Muscle of leg (tissue), 11 donors: ENCODE measurements around the gene THOC6. TPM values are rescaled to one million over a fixed set of nuclear protein-coding genes. Genes with fewer than 3 reads are reported as not detected.
A peak's percentile ranks its signal among the peaks of the same experiment; 100 is the strongest.
"Not testable (repeated sequence)": the region's sequence is repeated elsewhere in the genome, so short reads cannot be mapped to it uniquely, and the experiment has no call there.

ENCODE experiments used
- DNase-seq: peaks from one replicate; pipeline ENCODE4 v3.0.0; 2013
- H3K27ac ChIP-seq: one replicate; pipeline ENCODE4 v1.5.1; 2013; ENCODE audit warnings: mild to moderate bottlenecking, low read length, control low read depth
- H3K27me3 ChIP-seq: one replicate; pipeline ENCODE4 v1.6.1; 2013; ENCODE audit warnings: low read length; ENCODE audit not compliant: control insufficient read depth, insufficient read depth
- H3K36me3 ChIP-seq: one replicate; pipeline ENCODE4 v1.6.1; 2013; ENCODE audit warnings: low read length; ENCODE audit not compliant: control insufficient read depth, insufficient read depth
- H3K4me1 ChIP-seq: one replicate; pipeline ENCODE4 v1.6.1; 2013; ENCODE audit warnings: low read length; ENCODE audit not compliant: control insufficient read depth, insufficient read depth
- H3K4me3 ChIP-seq: one replicate; pipeline ENCODE4 v1.5.1; 2013; ENCODE audit warnings: low read length, control low read depth
- H3K9me3 ChIP-seq: replicated peaks from 2 replicates; pipeline ENCODE4 v1.6.1; 2013; ENCODE audit warnings: low read depth, low read length; ENCODE audit not compliant: control insufficient read depth
- WGBS: methylation state at CpG from one replicate; pipeline ENCODE4 v1.1.5; 2013; ENCODE audit warnings: missing lambda C conversion rate; ENCODE audit not compliant: insufficient coverage; 5-methylcytosine and 5-hydroxymethylcytosine counted together
- polyA plus RNA-seq, 8 donors: library from polyadenylated mRNA; unstranded; fragments of 120-200 nt; gene quantifications; one replicate each; pipeline versions ENCODE4 v1.2.1 to v1.2.3, GENCODE V29; 2013; ENCODE audit warnings: inconsistent platforms in 1 of 8, low replicate concordance in 1 of 8; ENCODE audit not compliant: insufficient read length in 8 of 8, insufficient read depth in 1 of 8
- total RNA-seq: library from RNA; stranded (reverse); fragments of 120-200 nt; gene quantifications from one replicate; pipeline ENCODE4 v1.2.4, GENCODE V29; 2013

Gene THOC6
- total and polyA plus RNA-seq, 9 donors: 15.0 to 25.5 (median 21.7) TPM

GRCh38 chr16:3071655-3072054 lies 47.8 kb downstream of the THOC6 start:
- no peak overlapping the region for H3K27ac ChIP-seq
- 87% methylated on average over 7 of the region's 7 CpGs for WGBS

GRCh38 chr16:3072148-3072547 lies 48.3 kb downstream of the THOC6 start:
- H3K4me3 ChIP-seq, DNase-seq, H3K9me3 ChIP-seq, H3K36me3 ChIP-seq, H3K27ac ChIP-seq, H3K27me3 ChIP-seq: not testable (repeated sequence)
- no CpG with 5 or more reads among the region's 4 CpGs for WGBS
- H3K4me1 ChIP-seq: peaks cover 11% of the 10 kb centered on the region

More at GRCh38 chr16:3071655-3072054, 47.8 kb downstream of the THOC6 start:
- H3K9me3 ChIP-seq: no peaks in the 10 kb centered on the region
- DNase-seq: no peak
- peaks cover 11% of the 10 kb centered on the region for H3K4me1 ChIP-seq
- H3K36me3 ChIP-seq: no peaks in the 10 kb centered on the region
- no peaks in the 10 kb centered on the region for H3K27me3 ChIP-seq
- no peak overlapping the region for H3K4me3 ChIP-seq

- DNase-seq, H3K27me3 ChIP-seq, H3K4me1 ChIP-seq, H3K27ac ChIP-seq, H3K4me3 ChIP-seq, H3K9me3 ChIP-seq, H3K36me3 ChIP-seq: not testable (repeated sequence)
- no CpG with 5 or more reads among the region's 18 CpGs for WGBS
These were observed 48.9 kb downstream of the THOC6 start for GRCh38 chr16:3072576-3073263.

- Histone ChIP-seq H3K4me3 (no peak overlapping the region), H3K36me3 (no peaks in the 10 kb centered on the region), H3K27ac (no peak overlapping the region), H3K27me3 (no peaks in the 10 kb centered on the region), H3K9me3 (no peaks in the 10 kb centered on the region), H3K4me1 (peaks cover 7% of the 10 kb centered on the region)
- WGBS: 84% methylated on average over 7 of the region's 7 CpGs
- DNase-seq: no peak
These were observed 49.6 kb downstream of the THOC6 start for GRCh38 chr16:3073448-3073847.

- no peak overlapping the region for H3K4me3 ChIP-seq
- H3K4me1 ChIP-seq: peaks cover 7% of the 10 kb centered on the region
- no peaks in the 10 kb centered on the region for H3K9me3 ChIP-seq
- H3K36me3 ChIP-seq: no peaks in the 10 kb centered on the region
- DNase-seq: no peak
- no peaks in the 10 kb centered on the region for H3K27me3 ChIP-seq
- WGBS: 40% methylated on average over 3 of the region's 9 CpGs
- H3K27ac ChIP-seq: no peak overlapping the region
These were observed 51.2 kb downstream of the THOC6 start for GRCh38 chr16:3074860-3075522.

- WGBS: 13% methylated on average over 10 of the region's 10 CpGs
- H3K27ac ChIP-seq: no peak overlapping the region
- no peak overlapping the region for H3K4me3 ChIP-seq
- no peaks in the 10 kb centered on the region for H3K9me3 ChIP-seq
- H3K36me3 ChIP-seq: no peaks in the 10 kb centered on the region
- H3K27me3 ChIP-seq: no peaks in the 10 kb centered on the region
- H3K4me1 ChIP-seq: peaks cover 7% of the 10 kb centered on the region
- peak; percentile 75 for DNase-seq
These were observed 51.7 kb downstream of the THOC6 start for GRCh38 chr16:3075523-3075915.

- WGBS: 92% methylated on average over 4 of the region's 6 CpGs
- not testable (repeated sequence) for H3K27me3 ChIP-seq, H3K27ac ChIP-seq, H3K4me3 ChIP-seq, H3K9me3 ChIP-seq, H3K4me1 ChIP-seq, H3K36me3 ChIP-seq, DNase-seq
These were observed 52.1 kb downstream of the THOC6 start for GRCh38 chr16:3075946-3076345.

GRCh38 chr16:3076577-3076976 lies 52.7 kb downstream of the THOC6 start:
- no peaks in the 10 kb centered on the region for H3K9me3 ChIP-seq
- DNase-seq: no peak
- H3K36me3 ChIP-seq: no peaks in the 10 kb centered on the region
- peaks cover 2% of the 10 kb centered on the region for H3K27me3 ChIP-seq
- no CpG with 5 or more reads among the region's 6 CpGs for WGBS
- no peak overlapping the region for H3K27ac ChIP-seq
- H3K4me3 ChIP-seq: no peak overlapping the region
- peaks cover 7% of the 10 kb centered on the region for H3K4me1 ChIP-seq

Other genes starting within 250 kb of the THOC6 start
- gene ELOB, start 246.8 kb upstream of the THOC6 start, total RNA-seq: 218 TPM
- gene ELOB, start 246.8 kb upstream of the THOC6 start, polyA plus RNA-seq: 100 to 1,000 TPM; 162 to 228 (median 189) TPM
- gene PRSS33, start 236.5 kb upstream of the THOC6 start, total RNA-seq: not detected
- gene PRSS33, start 236.5 kb upstream of the THOC6 start, polyA plus RNA-seq: not detected
- gene PRSS41, start 225.6 kb upstream of the THOC6 start, total RNA-seq: not detected
- not detected for gene PRSS41, start 225.6 kb upstream of the THOC6 start, polyA plus RNA-seq
- not detected for gene PRSS21, start 206.8 kb upstream of the THOC6 start, total RNA-seq
- gene PRSS21, start 206.8 kb upstream of the THOC6 start, polyA plus RNA-seq: under 1 TPM in 2 of 8 donors, not detected in 6; 0.20 to 0.30 TPM
- 0.49 TPM for gene ZG16B, start 193.7 kb upstream of the THOC6 start, total RNA-seq
- gene ZG16B, start 193.7 kb upstream of the THOC6 start, polyA plus RNA-seq: under 1 TPM in 7 of 8 donors, not detected in 1; 0.28 to 0.61 (median 0.38) TPM
- gene PRSS22, start 165.9 kb upstream of the THOC6 start, total RNA-seq: not detected
- under 1 TPM in 2 of 8 donors, not detected in 6; 0.94 TPM for gene PRSS22, start 165.9 kb upstream of the THOC6 start, polyA plus RNA-seq
- gene FLYWCH2, start 140.8 kb upstream of the THOC6 start, total RNA-seq: 22.0 TPM
- 10 to 100 TPM; 13.8 to 23.3 (median 21.4) TPM for gene FLYWCH2, start 140.8 kb upstream of the THOC6 start, polyA plus RNA-seq
- 7.8 TPM for gene FLYWCH1, start 112.1 kb upstream of the THOC6 start, total RNA-seq
- gene FLYWCH1, start 112.1 kb upstream of the THOC6 start, polyA plus RNA-seq: 10 to 100 TPM; 13.9 to 28.5 (median 17.7) TPM
- 5.6 TPM for gene KREMEN2, start 59.8 kb upstream of the THOC6 start, total RNA-seq
- 10 to 100 TPM in 3 of 8 donors, 1 to 10 TPM in 5; 3.5 to 22.0 (median 9.1) TPM for gene KREMEN2, start 59.8 kb upstream of the THOC6 start, polyA plus RNA-seq
- 4.3 TPM for gene PAQR4, start 54.7 kb upstream of the THOC6 start, total RNA-seq
- 10 to 100 TPM in 1 of 8 donors, 1 to 10 TPM in 7; 6.0 to 14.4 (median 9.3) TPM for gene PAQR4, start 54.7 kb upstream of the THOC6 start, polyA plus RNA-seq
- gene PKMYT1, start 43.6 kb upstream of the THOC6 start, total RNA-seq: 3.6 TPM
- gene PKMYT1, start 43.6 kb upstream of the THOC6 start, polyA plus RNA-seq: 10 to 100 TPM; 10.4 to 19.4 (median 14.2) TPM
- 0.40 TPM for gene CLDN9, start 11.1 kb upstream of the THOC6 start, total RNA-seq
- 1 to 10 TPM in 5 of 8 donors, under 1 TPM in 3; 0.36 to 3.0 (median 1.5) TPM for gene CLDN9, start 11.1 kb upstream of the THOC6 start, polyA plus RNA-seq
- gene CLDN6, start 5.9 kb upstream of the THOC6 start, total RNA-seq: 0.09 TPM
- 1 to 10 TPM in 2 of 8 donors, under 1 TPM in 5, not detected in 1; 0.16 to 4.6 (median 0.43) TPM for gene CLDN6, start 5.9 kb upstream of the THOC6 start, polyA plus RNA-seq
- 39.8 TPM for gene TNFRSF12A, start 3.7 kb upstream of the THOC6 start, total RNA-seq
- 10 to 100 TPM; 26.4 to 65.2 (median 42.8) TPM for gene TNFRSF12A, start 3.7 kb upstream of the THOC6 start, polyA plus RNA-seq
- 77.9 TPM for gene HCFC1R1, start 93 bp upstream of the THOC6 start, total RNA-seq
- gene HCFC1R1, start 93 bp upstream of the THOC6 start, polyA plus RNA-seq: 100 to 1,000 TPM in 2 of 8 donors, 10 to 100 TPM in 6; 68.0 to 138 (median 91.4) TPM
- gene BICDL2, start 12.9 kb downstream of the THOC6 start, total RNA-seq: not detected
- gene BICDL2, start 12.9 kb downstream of the THOC6 start, polyA plus RNA-seq: under 1 TPM in 5 of 8 donors, not detected in 3; 0.02 to 0.66 (median 0.23) TPM
- 0.58 TPM for gene MMP25, start 22.5 kb downstream of the THOC6 start, total RNA-seq
- gene MMP25, start 22.5 kb downstream of the THOC6 start, polyA plus RNA-seq: 1 to 10 TPM; 1.4 to 3.0 (median 1.8) TPM
- 50.2 TPM for gene IL32, start 41.6 kb downstream of the THOC6 start, total RNA-seq
- 100 to 1,000 TPM in 6 of 8 donors, 10 to 100 TPM in 2; 28.9 to 166 (median 119) TPM for gene IL32, start 41.6 kb downstream of the THOC6 start, polyA plus RNA-seq
- gene ZSCAN10, start 75.3 kb downstream of the THOC6 start, total RNA-seq: 0.13 TPM
- gene ZSCAN10, start 75.3 kb downstream of the THOC6 start, polyA plus RNA-seq: under 1 TPM in 6 of 8 donors, not detected in 2; 0.12 to 0.44 (median 0.18) TPM
- gene ZNF205, start 88.6 kb downstream of the THOC6 start, total RNA-seq: 14.1 TPM
- gene ZNF205, start 88.6 kb downstream of the THOC6 start, polyA plus RNA-seq: 10 to 100 TPM; 12.0 to 15.4 (median 13.3) TPM
- gene ZNF213, start 111.0 kb downstream of the THOC6 start, total RNA-seq: 3.1 TPM
- 10 to 100 TPM in 5 of 8 donors, 1 to 10 TPM in 3; 9.4 to 14.0 (median 11.5) TPM for gene ZNF213, start 111.0 kb downstream of the THOC6 start, polyA plus RNA-seq
- gene OR1F1, start 164.2 kb downstream of the THOC6 start, total RNA-seq: not detected
- gene OR1F1, start 164.2 kb downstream of the THOC6 start, polyA plus RNA-seq: not detected
- gene ZNF200, start 211.1 kb downstream of the THOC6 start, total RNA-seq: 8.4 TPM
- 1 to 10 TPM; 5.3 to 7.7 (median 6.4) TPM for gene ZNF200, start 211.1 kb downstream of the THOC6 start, polyA plus RNA-seq
- gene MEFV, start 232.6 kb downstream of the THOC6 start, total RNA-seq: 0.27 TPM
- under 1 TPM; 0.20 to 0.45 (median 0.31) TPM for gene MEFV, start 232.6 kb downstream of the THOC6 start, polyA plus RNA-seq